Measurements from ENCODE around the gene CST9L. TPM values are rescaled to one million over a fixed set of nuclear protein-coding genes. Genes with fewer than 3 reads are reported as not detected.

Gene CST9L
- polyA plus RNA-seq, 1 experiment = not detected

- Histone ChIP-seq H3K27me3 (ENCODE audit: control insufficient read depth, insufficient read depth, low read length) (peaks cover 6% of the 10 kb centered on the region; the same call in 1 of the 2 replicates), H3K4me3 (ENCODE audit: low read depth, low read length) (no peak overlapping the region), H3K36me3 (ENCODE audit: control insufficient read depth, insufficient read depth, low read length) (no peaks in the 10 kb centered on the region)
- ChIA-PET CTCF (interaction anchor here (0.5 to 4.3 kb wide), 3 partner anchors 9 to 162 kb away, joined by 3 to 43 read pairs (median 3); partner anchors contain the start of gene CSTL1), POLR2A (no interaction called here)
- no peak for DNase-seq (ENCODE audit: low read depth)
- TF ChIP-seq CTCF (IDR thresholded peaks at IDR 0.05; ENCODE audit: insufficient read depth, low read depth, low read length) = no peak
Observed at GRCh38 chr20:23604306-23604705, 36.0 kb upstream of the CST9L start.

GRCh38 chr20:23603321-23603720 lies 35.0 kb upstream of the CST9L start:
- POLR2A ChIA-PET = no interaction called here
- CTCF ChIA-PET = interaction anchor here (1.4 to 4.3 kb wide), 3 partner anchors 17 to 195 kb away, joined by 3 to 43 read pairs (median 3); partner anchors contain the start of gene CSTL1
- no peak for DNase-seq (ENCODE audit: low read depth)
- Histone ChIP-seq H3K36me3 (ENCODE audit: control insufficient read depth, insufficient read depth, low read length) (no peaks in the 10 kb centered on the region), H3K4me3 (ENCODE audit: low read depth, low read length) (no peak overlapping the region), H3K27me3 (ENCODE audit: control insufficient read depth, insufficient read depth, low read length) (peaks cover 6% of the 10 kb centered on the region; the same call in 1 of the 2 replicates)
- TF ChIP-seq CTCF (IDR thresholded peaks at IDR 0.05; ENCODE audit: insufficient read depth, low read depth, low read length) = no peak

- CTCF ChIA-PET = interaction anchor here (1.4 to 4.3 kb wide), 3 partner anchors 17 to 196 kb away, joined by 3 to 43 read pairs (median 3); partner anchors contain the start of gene CSTL1
- POLR2A ChIA-PET = no interaction called here
- no peak overlapping the region for H3K4me3 ChIP-seq (ENCODE audit: low read depth, low read length)
- no peaks in the 10 kb centered on the region for H3K36me3 ChIP-seq (ENCODE audit: control insufficient read depth, insufficient read depth, low read length)
- DNase-seq (ENCODE audit: low read depth) = no peak
- no peak for TF ChIP-seq CTCF (IDR thresholded peaks at IDR 0.05; ENCODE audit: insufficient read depth, low read depth, low read length)
- peaks cover 6% of the 10 kb centered on the region; the same call in 1 of the 2 replicates for H3K27me3 ChIP-seq (ENCODE audit: control insufficient read depth, insufficient read depth, low read length)
Observed at GRCh38 chr20:23602699-23603098, 34.4 kb upstream of the CST9L start.

GRCh38 chr20:23602241-23602640 lies 34.0 kb upstream of the CST9L start:
- Histone ChIP-seq H3K36me3 (ENCODE audit: control insufficient read depth, insufficient read depth, low read length) (no peaks in the 10 kb centered on the region), H3K27me3 (ENCODE audit: control insufficient read depth, insufficient read depth, low read length) (peaks cover 6% of the 10 kb centered on the region; the same call in 1 of the 2 replicates), H3K4me3 (ENCODE audit: low read depth, low read length) (no peak overlapping the region)
- no peak for DNase-seq (ENCODE audit: low read depth)
- TF ChIP-seq CTCF (IDR thresholded peaks at IDR 0.05; ENCODE audit: insufficient read depth, low read depth, low read length) = no peak
- ChIA-PET POLR2A (no interaction called here), CTCF (interaction anchor here (1.4 to 4.3 kb wide), 2 partner anchors 160 to 196 kb away, joined by 3 to 43 read pairs; partner anchors contain the start of gene CSTL1)

- H3K36me3 ChIP-seq (ENCODE audit: control insufficient read depth, insufficient read depth, low read length) = no peaks in the 10 kb centered on the region
- no peak overlapping the region for H3K4me3 ChIP-seq (ENCODE audit: low read depth, low read length)
- TF ChIP-seq CTCF (IDR thresholded peaks at IDR 0.05; ENCODE audit: insufficient read depth, low read depth, low read length) = no peak
- CTCF ChIA-PET = interaction anchor here (4.3 kb wide), 1 partner anchor 159 kb away, joined by 43 read pairs; the partner anchor contains the start of gene CSTL1
- no peak for DNase-seq (ENCODE audit: low read depth)
- peaks cover 6% of the 10 kb centered on the region; the same call in 1 of the 2 replicates for H3K27me3 ChIP-seq (ENCODE audit: control insufficient read depth, insufficient read depth, low read length)
- POLR2A ChIA-PET = no interaction called here
Observed at GRCh38 chr20:23601715-23602114, 33.4 kb upstream of the CST9L start.
